Measurements from ENCODE around the gene PTPN3.

The PTPN3 gene

DNA sequence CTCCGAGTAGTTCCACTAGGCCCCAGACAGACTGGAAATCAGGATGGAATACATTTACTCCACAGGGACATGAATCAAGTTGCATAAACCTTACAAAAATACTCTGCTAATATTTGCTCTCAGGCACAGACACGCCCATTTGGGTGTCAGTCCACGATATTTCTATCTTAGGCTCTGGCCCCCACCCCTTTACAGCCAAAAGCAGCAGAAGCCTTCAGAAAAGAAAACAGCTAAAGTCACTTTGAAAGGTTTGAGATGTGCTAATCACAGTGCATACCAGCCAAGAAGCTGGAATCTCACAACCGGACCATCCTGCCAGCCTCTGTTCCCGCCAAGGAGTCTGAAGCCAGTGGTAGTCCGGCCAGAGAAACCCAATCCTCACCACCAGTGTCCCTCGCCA is 22.6 kb downstream of the PTPN3 start:
- Histone ChIP-seq H3K27ac (peak overlapping the region; percentile 76 to 81), H3K36me3 (no peaks in the 10 kb centered on the region), H3K4me3 (no peak overlapping the region), H3K4me1 (peaks cover 0 to 82% (median 37%) of the 10 kb centered on the region in 4 donors), H3K27me3 (no peaks in the 10 kb centered on the region), H3K9me3 (no peaks in the 10 kb centered on the region)
- intact Hi-C loops (cut with DNase I; ENCODE audit: low total_unique reads), result no loop called here
- TF ChIP-seq, protein P1, sequence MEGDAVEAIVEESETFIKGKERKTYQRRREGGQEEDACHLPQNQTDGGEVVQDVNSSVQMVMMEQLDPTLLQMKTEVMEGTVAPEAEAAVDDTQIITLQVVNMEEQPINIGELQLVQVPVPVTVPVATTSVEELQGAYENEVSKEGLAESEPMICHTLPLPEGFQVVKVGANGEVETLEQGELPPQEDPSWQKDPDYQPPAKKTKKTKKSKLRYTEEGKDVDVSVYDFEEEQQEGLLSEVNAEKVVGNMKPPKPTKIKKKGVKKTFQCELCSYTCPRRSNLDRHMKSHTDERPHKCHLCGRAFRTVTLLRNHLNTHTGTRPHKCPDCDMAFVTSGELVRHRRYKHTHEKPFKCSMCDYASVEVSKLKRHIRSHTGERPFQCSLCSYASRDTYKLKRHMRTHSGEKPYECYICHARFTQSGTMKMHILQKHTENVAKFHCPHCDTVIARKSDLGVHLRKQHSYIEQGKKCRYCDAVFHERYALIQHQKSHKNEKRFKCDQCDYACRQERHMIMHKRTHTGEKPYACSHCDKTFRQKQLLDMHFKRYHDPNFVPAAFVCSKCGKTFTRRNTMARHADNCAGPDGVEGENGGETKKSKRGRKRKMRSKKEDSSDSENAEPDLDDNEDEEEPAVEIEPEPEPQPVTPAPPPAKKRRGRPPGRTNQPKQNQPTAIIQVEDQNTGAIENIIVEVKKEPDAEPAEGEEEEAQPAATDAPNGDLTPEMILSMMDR (IDR thresholded peaks at IDR 0.05), result no peak
- DNase-seq, result peak; percentile 83 to 86

DNA sequence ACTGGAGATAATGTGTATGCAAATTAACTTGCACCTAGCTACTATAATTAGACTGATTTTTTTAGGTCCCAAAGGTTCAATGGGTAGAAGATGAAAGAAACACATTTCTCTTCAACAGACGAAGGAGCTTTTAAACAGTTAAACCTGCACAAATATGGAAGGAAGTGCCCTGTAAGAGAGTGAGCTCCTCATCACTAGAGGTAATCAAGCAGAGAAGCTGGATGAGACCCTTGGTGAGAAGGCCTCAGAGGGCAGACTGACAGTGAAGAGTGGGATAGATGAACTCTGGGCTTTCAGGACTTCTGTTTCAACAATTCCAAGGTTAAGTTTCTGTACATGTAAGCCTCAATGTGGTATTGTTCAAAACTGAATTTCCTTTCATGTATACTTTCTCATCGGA is 23.2 kb downstream of the PTPN3 start:
- H3K9me3 ChIP-seq, result no peaks in the 10 kb centered on the region
- peaks cover 0 to 88% (median 38%) of the 10 kb centered on the region in 4 donors for H3K4me1 ChIP-seq
- H3K36me3 ChIP-seq, result no peaks in the 10 kb centered on the region
- no peak for DNase-seq
- H3K4me3 ChIP-seq, result no peak overlapping the region
- H3K27ac ChIP-seq, result peak overlapping the region; percentile 76 to 81
- intact Hi-C loops (cut with DNase I; ENCODE audit: low total_unique reads), result no loop called here
- TF ChIP-seq, protein P1 (IDR thresholded peaks at IDR 0.05), result no peak
- H3K27me3 ChIP-seq, result no peaks in the 10 kb centered on the region

DNA sequence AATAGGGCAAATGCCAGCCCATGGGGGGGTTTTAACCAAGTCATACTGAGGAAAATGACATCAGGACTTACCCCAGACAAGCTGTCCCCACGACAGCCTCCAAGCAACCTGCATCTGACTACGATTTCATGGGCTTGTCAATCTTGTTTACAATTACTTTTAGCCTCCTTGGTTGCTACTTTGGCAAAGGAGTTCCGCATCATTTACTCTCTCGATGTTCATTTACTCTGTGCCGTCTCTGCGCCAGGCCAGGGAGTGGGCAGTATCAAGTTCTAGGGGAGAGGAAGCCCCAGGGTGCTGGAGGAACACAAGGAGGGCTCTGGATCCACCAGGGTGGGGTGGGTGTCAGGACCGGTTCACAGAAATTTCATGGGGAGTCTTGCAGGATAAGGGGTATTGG is 23.9 kb downstream of the PTPN3 start:
- Histone ChIP-seq H3K27me3 (no peaks in the 10 kb centered on the region), H3K4me1 (peaks cover 0 to 90% (median 40%) of the 10 kb centered on the region in 4 donors), H3K36me3 (no peaks in the 10 kb centered on the region), H3K27ac (peak overlapping the region; percentile 76 to 81), H3K9me3 (no peaks in the 10 kb centered on the region), H3K4me3 (no peak overlapping the region)
- no peak for DNase-seq
- intact Hi-C loops (cut with DNase I; ENCODE audit: low total_unique reads), result no loop called here
- TF ChIP-seq, protein P1 (IDR thresholded peaks at IDR 0.05), result no peak

DNA sequence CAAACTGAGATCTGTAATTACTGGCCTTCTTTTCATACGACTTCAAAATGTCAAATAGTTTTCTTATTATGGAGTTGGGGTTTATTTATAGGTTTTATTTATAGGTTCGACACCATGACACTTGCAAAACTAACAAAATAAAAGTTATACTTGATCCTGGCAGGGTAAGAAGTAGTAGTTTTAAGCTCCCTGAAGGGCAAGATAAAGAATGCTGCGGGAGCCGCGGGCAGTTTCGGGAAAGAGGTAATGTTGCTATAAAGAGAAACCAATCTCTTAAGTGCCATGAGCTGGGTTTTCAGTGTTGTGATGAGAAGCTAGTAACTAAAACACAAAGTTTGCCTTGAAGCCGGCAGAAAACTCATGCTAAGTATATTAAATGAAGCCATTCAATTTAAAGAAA is 24.8 kb downstream of the PTPN3 start:
- Histone ChIP-seq H3K27me3 (no peaks in the 10 kb centered on the region), H3K4me1 (peaks cover 0 to 85% (median 40%) of the 10 kb centered on the region in 4 donors), H3K9me3 (no peaks in the 10 kb centered on the region), H3K36me3 (no peaks in the 10 kb centered on the region), H3K27ac (peak overlapping the region; percentile 76 to 81), H3K4me3 (peak overlapping the region; percentile 24 to 32)
- DNase-seq, result no peak
- intact Hi-C loops (cut with DNase I; ENCODE audit: low total_unique reads), result no loop called here
- TF ChIP-seq, protein P1 (IDR thresholded peaks at IDR 0.05), result no peak

DNA sequence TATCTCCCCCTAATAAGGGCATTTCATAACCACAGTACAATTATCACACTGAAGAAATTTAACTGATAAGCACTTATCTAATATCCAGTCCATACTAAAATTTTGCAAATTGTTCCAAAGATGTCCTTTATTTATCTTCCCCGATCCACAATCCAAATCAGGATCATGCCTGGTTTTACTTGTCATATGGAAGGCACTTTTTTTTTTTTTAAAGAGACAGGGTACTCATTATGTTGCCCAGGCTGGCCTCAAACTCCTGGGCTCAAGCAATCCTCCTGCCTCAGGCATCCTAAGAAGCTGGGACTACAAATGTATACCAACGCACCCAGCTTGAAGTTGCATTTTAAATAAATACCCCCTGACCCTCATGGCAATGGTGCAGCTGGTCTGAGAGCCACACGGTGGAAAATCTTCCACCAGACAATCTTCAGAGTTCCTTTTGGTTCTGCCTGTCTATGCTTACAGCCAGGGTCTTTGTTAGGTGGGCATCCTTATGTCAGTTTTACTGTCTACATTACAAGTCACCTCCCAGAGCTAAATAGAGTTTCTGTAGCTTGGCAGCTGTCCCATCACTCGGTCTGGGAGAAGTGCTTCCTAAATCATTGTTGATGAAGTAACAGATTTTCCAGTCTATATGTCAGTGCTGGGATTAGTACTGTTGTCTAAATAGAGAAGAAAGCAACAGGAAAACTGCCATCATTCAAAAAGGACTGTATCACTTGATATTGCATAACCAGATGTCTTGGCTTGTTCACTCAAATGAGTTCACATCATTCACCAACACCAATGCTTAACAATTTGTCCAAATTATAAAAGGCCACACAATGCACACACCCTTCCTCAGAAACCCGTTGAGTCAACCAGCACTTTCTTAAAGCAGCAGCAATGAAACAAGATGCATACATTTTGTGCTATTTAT is 26.4 kb downstream of the PTPN3 start:
- H3K27ac ChIP-seq, result peak overlapping the region; percentile 14 to 76

More for the DNA sequence above, 26.4 kb downstream of the PTPN3 start:
- TF ChIP-seq, protein P1 (IDR thresholded peaks at IDR 0.05), result no peak
- DNase-seq, result no peak
- intact Hi-C loops (cut with DNase I; ENCODE audit: low total_unique reads), result no loop called here
- Histone ChIP-seq H3K9me3 (no peaks in the 10 kb centered on the region), H3K4me3 (no peak overlapping the region), H3K4me1 (peaks cover 0 to 69% (median 34%) of the 10 kb centered on the region in 4 donors), H3K27me3 (no peaks in the 10 kb centered on the region), H3K36me3 (no peaks in the 10 kb centered on the region)
